ENCODE measurements around the gene ZSWIM8.
"Not testable (repeated sequence)": the region's sequence is repeated elsewhere in the genome, so short reads cannot be mapped to it uniquely, and the experiment has no call there.

The ZSWIM8 gene

DNA sequence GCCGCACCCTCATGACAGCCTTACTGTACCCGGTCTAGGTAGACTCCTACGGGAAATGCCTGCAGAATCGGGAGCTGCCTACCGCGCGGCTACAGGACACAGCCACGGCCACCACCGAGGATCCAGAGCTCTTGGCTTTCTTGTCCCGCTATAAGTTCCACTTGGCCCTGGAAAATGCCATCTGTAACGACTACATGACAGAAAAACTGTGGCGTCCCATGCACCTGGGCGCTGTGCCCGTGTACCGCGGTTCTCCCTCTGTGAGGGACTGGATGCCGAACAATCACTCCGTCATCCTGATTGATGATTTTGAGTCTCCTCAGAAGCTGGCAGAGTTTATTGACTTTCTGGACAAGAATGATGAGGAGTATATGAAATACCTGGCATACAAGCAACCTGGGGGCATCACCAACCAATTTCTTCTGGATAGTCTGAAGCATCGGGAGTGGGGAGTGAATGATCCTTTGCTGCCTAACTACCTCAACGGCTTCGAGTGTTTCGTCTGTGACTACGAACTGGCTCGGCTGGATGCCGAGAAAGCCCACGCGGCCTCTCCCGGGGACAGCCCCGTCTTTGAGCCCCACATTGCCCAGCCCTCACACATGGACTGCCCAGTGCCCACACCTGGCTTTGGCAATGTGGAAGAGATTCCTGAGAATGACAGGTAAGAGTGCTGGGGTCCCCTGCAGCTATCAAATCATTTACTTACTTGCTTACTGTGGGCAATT lies 12.1 kb upstream of the ZSWIM8 start:
- DNase-seq, result peak; percentile 51

- no peak for DNase-seq
These were observed 10.8 kb upstream of the ZSWIM8 start for GRCh38 chr10:73774637-73775036.

DNA sequence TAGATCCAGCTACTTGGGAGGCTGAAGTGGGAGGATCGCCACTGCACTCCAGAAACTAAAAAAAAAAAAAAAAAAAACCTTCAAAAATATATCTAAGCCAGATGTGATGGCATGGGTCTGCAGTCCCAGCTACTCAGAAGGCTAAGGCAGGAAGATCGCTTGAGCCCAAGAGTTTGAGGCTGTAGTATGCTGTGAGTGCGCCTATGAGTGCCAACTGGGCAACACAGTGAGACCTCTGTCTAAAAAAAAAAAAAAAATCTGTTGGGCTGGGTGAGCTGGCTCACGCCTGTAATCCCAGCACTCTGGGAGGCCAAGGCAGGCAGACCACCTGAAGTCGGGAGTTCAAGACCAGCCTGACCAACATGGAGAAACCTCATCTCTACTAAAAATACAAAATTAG lies 6.4 kb upstream of the ZSWIM8 start:
- DNase-seq, result no peak

DNA sequence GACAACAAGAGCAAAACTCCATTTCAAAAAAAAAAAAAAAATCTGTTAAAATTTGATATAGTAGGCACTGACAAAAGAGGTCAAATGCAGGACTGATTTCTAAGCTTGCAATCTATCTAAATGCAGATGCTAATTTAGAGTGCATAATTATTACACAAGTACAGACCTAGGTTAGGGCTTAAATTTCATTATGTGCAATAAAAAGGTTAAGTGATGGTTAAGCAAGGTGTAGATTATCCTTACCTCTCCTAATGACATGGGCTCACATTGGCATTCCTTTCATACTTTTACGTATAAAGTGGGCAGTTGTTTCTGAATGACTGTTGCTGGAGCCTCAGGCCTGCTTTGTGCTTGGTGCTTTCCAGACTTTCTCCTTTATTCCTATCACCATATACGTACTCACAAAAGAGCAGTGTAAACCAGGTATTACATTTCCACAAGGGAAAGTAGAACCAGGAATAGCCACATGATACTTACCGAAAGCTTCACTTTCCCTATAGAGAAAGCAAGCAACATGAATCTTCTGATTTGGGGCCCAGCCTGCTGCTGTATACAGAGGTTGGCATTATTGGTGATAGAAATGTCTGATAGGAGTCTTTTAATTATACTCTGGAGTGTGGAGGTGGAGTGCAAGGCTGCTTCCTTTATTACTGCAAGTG lies 5.7 kb upstream of the ZSWIM8 start:
- DNase-seq, result no peak

DNA sequence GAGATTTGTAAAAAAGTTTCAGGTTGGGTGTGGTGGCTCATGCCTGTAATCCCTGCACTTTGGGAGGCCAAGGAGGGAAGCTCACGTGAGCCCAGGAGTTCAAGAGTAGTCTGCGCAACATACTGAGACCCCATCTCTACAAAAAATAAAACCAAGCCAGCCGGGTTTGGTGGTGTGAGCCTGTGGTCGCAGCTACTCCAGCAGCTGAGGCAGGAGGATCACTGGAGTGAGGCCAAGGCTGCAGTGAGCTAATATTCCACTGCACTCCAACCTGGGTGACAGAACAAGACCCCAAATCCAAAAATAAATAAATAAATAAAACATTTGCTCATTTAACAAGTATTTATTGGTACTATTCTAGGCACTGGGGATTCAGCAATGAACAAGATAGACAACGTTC lies 5.1 kb upstream of the ZSWIM8 start:
- DNase-seq, result no peak

DNA sequence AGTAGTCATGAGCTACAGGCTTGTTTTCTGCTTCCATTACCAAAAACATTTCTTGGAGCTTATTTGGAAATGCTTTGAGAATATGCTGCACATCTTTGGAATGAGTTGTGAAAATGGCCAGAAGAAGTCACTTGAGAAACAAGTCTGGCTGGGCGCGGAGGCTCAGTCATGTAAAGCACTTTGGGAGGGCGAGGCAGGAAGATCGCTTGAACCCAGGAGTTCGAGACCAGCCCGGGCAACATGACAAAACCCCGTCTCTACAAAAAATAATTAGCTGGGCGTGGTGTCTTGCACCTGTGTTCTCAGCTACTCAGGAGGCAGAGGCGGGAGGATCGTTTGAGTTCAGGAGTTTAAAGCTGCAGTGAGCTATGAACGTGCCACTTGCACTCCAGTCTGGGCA lies 4.4 kb upstream of the ZSWIM8 start:
- DNase-seq, result no peak

GRCh38 chr10:73781548-73781878 lies 3.9 kb upstream of the ZSWIM8 start:
- no peak for DNase-seq

DNA sequence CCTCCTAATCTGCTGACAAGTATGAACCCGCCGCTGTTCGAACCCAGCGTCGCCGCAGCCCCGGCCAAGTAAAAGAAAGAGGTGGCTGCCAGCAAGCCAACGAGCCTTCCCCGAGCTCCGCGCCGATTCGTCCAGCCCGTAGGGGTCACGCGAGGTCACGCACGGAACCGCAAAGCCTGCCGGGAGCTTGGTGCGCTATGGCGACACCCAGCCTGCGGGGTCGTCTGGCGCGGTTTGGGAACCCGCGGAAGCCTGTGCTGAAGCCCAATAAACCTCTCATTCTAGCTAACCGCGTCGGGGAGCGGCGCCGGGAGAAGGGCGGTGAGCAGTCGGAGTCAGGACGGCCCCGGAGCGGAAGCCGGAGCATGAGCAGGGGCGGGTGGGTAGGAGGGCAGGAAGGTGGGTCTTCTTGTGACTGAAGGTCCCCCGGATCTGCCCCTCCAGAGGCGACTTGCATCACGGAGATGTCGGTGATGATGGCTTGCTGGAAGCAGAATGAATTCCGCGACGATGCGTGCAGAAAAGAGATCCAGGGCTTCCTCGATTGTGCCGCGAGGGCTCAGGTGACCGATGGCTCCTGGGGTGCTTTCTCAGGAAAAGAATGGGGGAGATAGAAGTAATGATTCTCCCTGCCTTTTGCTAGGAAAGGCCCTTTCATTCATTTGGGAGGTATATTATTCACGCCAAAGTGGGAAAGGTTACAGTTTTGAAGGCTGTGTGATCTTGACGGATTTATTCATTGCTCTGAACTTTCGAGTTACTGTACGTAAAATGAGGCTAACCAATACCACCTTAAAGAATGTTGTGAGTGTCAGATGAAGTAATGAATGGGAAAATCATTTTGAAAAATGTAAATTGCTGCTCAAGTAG lies 3.3 kb upstream of the ZSWIM8 start, which contains the start of gene CHCHD1:
CHCHD1 (plus strand) TSS at position 170 of the 870 bp plus-strand sequence; CDS start at position 198, 28 bp downstream.
- peak; percentile 96 for DNase-seq

DNA sequence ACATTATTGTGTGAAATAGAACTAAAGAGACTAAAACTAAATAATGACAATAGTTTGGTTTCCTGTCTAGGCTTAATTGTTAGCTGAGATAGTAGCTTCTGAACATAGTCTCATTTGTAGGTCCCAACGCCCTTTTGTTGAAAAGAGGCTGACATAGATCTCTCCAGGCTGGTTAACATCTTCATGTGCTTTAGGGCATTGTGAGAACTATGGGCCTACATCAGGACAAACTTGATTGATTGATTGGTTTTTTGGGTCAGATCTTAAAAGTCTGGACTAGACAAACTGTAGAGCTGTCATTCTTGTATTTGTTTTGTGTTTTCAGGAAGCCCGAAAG lies 2.7 kb upstream of the ZSWIM8 start:
- no peak for DNase-seq

- DNase-seq, result peak; percentile 53
These were observed 510 bp downstream of the ZSWIM8 start for GRCh38 chr10:73785721-73786511.

DNA sequence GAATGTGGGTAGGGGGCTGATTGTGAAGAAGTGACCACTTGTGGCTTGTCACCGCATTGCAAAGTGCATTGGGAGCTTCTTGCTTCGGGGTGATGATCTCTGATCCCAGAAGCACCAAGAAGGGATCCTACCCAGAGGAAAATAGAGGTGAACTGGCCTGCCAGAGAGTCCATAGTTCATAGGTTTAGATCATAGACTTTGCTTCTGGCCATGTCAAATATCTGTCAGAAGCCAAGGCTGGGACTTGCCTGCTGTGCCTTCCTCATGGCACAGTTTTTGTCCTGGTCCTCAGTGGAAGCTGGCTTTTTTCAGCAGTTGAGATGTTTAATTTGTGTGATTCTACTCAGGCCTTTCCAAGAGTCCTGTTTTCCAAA lies 1.1 kb downstream of the ZSWIM8 start:
- DNase-seq, result no peak

GRCh38 chr10:73787031-73787800 lies 1.8 kb downstream of the ZSWIM8 start:
- not testable (repeated sequence) for DNase-seq

- no peak for DNase-seq
These were observed 3.7 kb downstream of the ZSWIM8 start for GRCh38 chr10:73788864-73789658.

DNA sequence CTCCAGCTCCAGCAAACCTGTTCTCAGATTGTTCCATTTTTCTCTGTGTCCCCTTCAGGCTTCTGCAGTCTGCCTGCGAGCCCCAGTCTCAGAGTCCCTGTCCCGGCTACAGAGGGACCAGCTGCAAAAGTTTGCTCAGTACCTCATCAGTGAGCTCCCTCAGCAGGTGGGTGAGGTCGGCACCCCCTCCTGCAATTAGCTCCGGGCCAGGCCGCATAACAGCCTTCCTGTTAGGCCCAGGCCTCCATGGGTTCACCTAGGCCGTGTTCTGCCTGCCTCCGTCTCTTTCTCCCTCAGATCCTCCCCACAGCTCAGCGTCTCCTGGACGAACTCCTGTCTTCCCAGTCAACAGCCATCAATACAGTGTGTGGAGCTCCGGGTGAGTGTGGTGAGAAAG lies 4.3 kb downstream of the ZSWIM8 start:
- no peak for DNase-seq

DNA sequence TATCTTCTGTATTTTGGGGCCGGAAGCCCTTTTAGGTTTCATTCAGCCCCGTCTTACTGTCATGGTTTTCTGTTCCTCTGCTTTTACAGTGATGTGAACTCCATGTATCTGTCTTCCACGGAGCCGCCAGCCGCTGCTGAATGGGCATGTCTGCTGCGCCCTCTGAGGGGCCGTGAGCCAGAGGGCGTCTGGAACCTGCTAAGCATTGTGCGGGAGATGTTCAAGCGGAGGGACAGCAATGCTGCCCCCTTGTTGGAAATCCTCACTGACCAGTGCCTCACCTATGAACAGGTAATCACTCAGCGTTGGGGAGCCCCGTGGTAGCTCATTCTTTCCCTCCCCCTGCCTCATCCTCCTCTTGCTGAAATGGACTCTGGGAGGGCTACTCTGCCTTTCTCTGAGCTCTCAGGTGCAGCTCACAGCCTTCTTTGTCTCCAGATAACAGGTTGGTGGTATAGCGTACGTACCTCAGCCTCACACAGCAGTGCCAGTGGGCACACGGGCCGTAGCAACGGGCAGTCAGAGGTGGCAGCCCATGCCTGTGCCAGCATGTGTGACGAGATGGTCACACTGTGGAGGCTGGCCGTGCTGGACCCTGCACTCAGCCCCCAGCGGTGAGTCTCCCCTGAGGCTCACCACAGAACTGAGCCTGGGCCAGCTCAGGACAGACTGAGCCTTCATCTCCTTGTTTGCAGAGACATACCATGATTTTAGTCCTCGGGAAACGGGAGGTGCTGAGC lies 5.7 kb downstream of the ZSWIM8 start:
- no peak for DNase-seq

DNA sequence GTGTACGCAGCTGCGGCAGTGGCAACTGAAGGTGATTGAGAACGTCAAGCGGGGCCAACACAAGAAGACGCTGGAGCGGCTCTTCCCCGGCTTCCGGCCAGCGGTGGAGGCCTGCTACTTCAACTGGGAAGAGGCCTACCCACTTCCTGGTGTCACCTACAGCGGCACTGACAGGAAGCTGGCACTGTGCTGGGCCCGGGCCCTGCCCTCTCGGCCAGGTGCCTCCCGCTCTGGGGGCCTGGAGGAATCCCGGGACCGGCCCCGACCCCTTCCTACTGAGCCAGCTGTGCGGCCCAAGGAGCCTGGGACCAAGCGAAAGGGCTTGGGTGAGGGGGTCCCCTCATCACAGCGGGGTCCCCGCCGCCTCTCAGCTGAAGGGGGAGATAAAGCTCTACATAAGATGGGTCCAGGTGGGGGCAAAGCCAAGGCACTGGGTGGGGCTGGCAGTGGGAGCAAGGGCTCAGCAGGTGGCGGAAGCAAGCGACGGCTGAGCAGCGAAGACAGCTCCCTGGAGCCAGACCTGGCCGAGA lies 6.5 kb downstream of the ZSWIM8 start:
- DNase-seq, result no peak

GRCh38 chr10:73793456-73793855 lies 8.1 kb downstream of the ZSWIM8 start:
- DNase-seq, result no peak

DNA sequence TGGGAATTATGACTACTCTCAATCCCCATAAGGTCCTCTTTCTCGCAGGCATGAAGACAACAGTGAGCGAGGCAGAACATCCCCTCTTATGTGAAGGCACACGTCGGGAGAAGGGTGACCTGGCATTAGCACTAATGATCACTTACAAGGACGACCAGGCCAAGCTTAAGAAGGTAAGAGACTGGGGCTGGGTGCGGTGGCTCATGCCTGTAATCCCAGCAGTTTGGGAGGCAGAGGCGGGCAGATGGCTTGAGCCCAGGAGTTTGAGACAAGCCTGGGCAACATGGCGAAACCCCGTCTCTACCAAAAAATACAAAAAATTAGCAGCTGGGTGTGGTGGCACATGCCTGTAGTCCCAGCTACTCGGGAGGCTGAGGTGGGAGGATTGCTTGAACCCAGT lies 10.1 kb downstream of the ZSWIM8 start:
- DNase-seq, result not testable (repeated sequence)

GRCh38 chr10:73796035-73796434 lies 10.6 kb downstream of the ZSWIM8 start:
- not testable (repeated sequence) for DNase-seq

DNA sequence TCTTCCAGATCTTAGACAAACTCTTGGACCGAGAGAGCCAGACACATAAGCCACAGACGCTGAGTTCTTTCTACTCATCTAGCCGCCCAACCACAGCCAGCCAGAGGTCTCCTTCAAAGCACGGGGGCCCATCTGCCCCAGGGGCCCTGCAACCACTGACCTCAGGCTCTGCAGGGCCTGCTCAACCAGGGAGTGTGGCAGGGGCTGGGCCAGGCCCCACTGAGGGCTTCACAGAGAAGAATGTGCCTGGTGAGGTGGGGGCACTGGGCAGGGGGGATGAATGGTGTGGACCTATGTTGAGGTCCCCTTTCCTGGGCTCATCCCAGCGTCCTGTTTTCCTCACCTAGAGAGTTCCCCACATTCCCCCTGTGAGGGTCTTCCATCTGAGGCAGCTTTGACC lies 11.4 kb downstream of the ZSWIM8 start:
- DNase-seq, result no peak
